ENCODE data around the gene REEP3.

The REEP3 gene

DNA sequence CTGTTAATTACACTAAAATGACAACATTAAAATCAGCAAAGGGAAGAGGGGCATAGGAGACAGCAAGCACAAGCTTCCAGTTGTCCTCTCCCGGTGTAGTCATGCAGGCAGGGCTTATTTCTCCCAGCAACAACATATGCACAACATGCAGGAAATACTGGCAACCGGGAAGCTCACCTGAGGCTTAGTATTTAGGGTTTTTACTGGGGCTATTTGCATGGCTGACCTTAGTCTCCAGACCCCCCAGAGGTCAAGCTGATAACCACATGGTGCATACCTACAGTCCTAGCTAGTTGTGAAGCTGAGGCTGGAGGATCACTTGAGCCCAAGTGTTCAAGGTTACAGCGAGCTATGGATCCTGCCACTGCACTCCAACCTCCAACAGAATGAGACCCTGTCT, 42.6 kb upstream of the REEP3 start:
- Histone ChIP-seq H3K4me2 (ENCODE audit: low read length) (no peak overlapping the region), H4K20me1 (ENCODE audit: insufficient read depth, low read length) (no peaks in the 10 kb centered on the region)

GRCh38 chr10:63480237-63480636, 41.0 kb upstream of the REEP3 start:
- no peak overlapping the region for H3K27ac ChIP-seq (ENCODE audit: low read depth, low read length, poor library complexity, severe bottlenecking)
- no peaks in the 10 kb centered on the region for H3K9me3 ChIP-seq (ENCODE audit: low read length)
- H3K9ac ChIP-seq (ENCODE audit: low read length) = no peak overlapping the region
- no peak overlapping the region for H3K4me2 ChIP-seq (ENCODE audit: low read length)
- H3K27me3 ChIP-seq (ENCODE audit: insufficient read depth, low read length) = no peaks in the 10 kb centered on the region
- no peak overlapping the region for H2AFZ ChIP-seq (ENCODE audit: low read length)
- no peaks in the 10 kb centered on the region for H3K9me2 ChIP-seq (ENCODE audit: low read depth, low read length)
- H3F3A ChIP-seq (ENCODE audit: insufficient read depth, low read length) = no peaks in the 10 kb centered on the region; the same call in 1 of the 2 replicates
- H3K4me3 ChIP-seq (ENCODE audit: low read depth, low read length, poor library complexity, severe bottlenecking) = no peak overlapping the region
- no peaks in the 10 kb centered on the region for H4K20me1 ChIP-seq (ENCODE audit: insufficient read depth, low read length)
- H3K4me1 ChIP-seq (ENCODE audit: insufficient read depth, low read length, severe bottlenecking) = no peaks in the 10 kb centered on the region
- H3K36me3 ChIP-seq (ENCODE audit: insufficient read depth, low read length) = no peaks in the 10 kb centered on the region
- TF ChIP-seq CTCF (IDR thresholded peaks at IDR 0.05; ENCODE audit: low read length) (no peak), EZH2 (IDR thresholded peaks at IDR 0.05; ENCODE audit: borderline replicate concordance, low read length) (no peak)
- peaks cover 68% of the 10 kb centered on the region for H3K79me2 ChIP-seq (ENCODE audit: insufficient read depth, low read length)

More for the DNA sequence above, 42.6 kb upstream of the REEP3 start:
- no peak overlapping the region for H3K27ac ChIP-seq (ENCODE audit: low read depth, low read length, poor library complexity, severe bottlenecking)
- H3K4me1 ChIP-seq (ENCODE audit: insufficient read depth, low read length, severe bottlenecking) = no peaks in the 10 kb centered on the region
- no peaks in the 10 kb centered on the region for H3K9me3 ChIP-seq (ENCODE audit: low read length)
- no peaks in the 10 kb centered on the region; the same call in 1 of the 2 replicates for H3F3A ChIP-seq (ENCODE audit: insufficient read depth, low read length)
- H3K4me3 ChIP-seq (ENCODE audit: low read depth, low read length, poor library complexity, severe bottlenecking) = no peak overlapping the region
- no peak overlapping the region for H3K9ac ChIP-seq (ENCODE audit: low read length)
- peaks cover 73% of the 10 kb centered on the region for H3K79me2 ChIP-seq (ENCODE audit: insufficient read depth, low read length)
- no peaks in the 10 kb centered on the region for H3K9me2 ChIP-seq (ENCODE audit: low read depth, low read length)
- H3K27me3 ChIP-seq (ENCODE audit: insufficient read depth, low read length) = no peaks in the 10 kb centered on the region
- H2AFZ ChIP-seq (ENCODE audit: low read length) = no peak overlapping the region
- H3K36me3 ChIP-seq (ENCODE audit: insufficient read depth, low read length) = no peaks in the 10 kb centered on the region; the same call in 1 of the 2 replicates
- TF ChIP-seq CTCF (IDR thresholded peaks at IDR 0.05; ENCODE audit: low read length) (no peak), EZH2 (IDR thresholded peaks at IDR 0.05; ENCODE audit: borderline replicate concordance, low read length) (no peak)

- Histone ChIP-seq H3K27me3 (ENCODE audit: insufficient read depth, low read length) (no peaks in the 10 kb centered on the region), H3K79me2 (ENCODE audit: insufficient read depth, low read length) (peaks cover 56% of the 10 kb centered on the region), H3K36me3 (ENCODE audit: insufficient read depth, low read length) (no peaks in the 10 kb centered on the region), H3F3A (ENCODE audit: insufficient read depth, low read length) (no peaks in the 10 kb centered on the region; the same call in 1 of the 2 replicates), H3K9me2 (ENCODE audit: low read depth, low read length) (no peaks in the 10 kb centered on the region), H2AFZ (ENCODE audit: low read length) (no peak overlapping the region), H4K20me1 (ENCODE audit: insufficient read depth, low read length) (no peaks in the 10 kb centered on the region), H3K27ac (ENCODE audit: low read depth, low read length, poor library complexity, severe bottlenecking) (no peak overlapping the region), H3K4me1 (ENCODE audit: insufficient read depth, low read length, severe bottlenecking) (no peaks in the 10 kb centered on the region), H3K9me3 (ENCODE audit: low read length) (no peaks in the 10 kb centered on the region), H3K4me2 (ENCODE audit: low read length) (no peak overlapping the region), H3K4me3 (ENCODE audit: low read depth, low read length, poor library complexity, severe bottlenecking) (no peak overlapping the region), H3K9ac (ENCODE audit: low read length) (no peak overlapping the region)
- no peak for TF ChIP-seq EZH2 (IDR thresholded peaks at IDR 0.05; ENCODE audit: borderline replicate concordance, low read length)
- TF ChIP-seq CTCF (IDR thresholded peaks at IDR 0.05; ENCODE audit: low read length) = no peak
Observed at GRCh38 chr10:63481815-63482421, 39.3 kb upstream of the REEP3 start.
